Activated naive CD4-positive, alpha-beta T cell treated with Interleukin-2 at 50 U/mL for 16 hours (primary cell): ENCODE measurements around the gene KSR1.

Experiments used
- DNase-seq: peaks from one replicate; pipeline ENCODE4 v3.0.0-alpha.2; 2020

The KSR1 gene

DNA sequence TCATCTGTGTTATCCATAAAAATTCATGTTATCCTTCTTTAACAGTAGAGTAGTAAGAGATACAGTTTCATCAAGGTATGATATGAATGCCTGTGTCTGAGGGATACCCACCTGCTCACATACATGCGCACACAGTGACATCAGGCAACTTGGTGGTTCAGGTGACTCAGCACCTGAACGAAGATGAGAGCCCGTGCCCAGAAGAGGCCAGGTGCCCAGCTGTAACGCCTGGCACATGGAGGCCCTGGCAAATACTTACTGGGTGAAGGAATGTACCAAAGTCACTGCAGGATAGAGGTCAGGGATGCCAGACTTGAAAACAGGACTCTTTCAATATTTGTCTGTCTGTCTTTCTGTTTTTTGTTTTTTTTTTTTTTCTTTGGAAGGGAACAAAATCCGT is 102.1 kb downstream of the KSR1 start:
- no peak for DNase-seq

- DNase-seq, result no peak
These were observed 102.7 kb downstream of the KSR1 start for GRCh38 chr17:27558842-27559505.

GRCh38 chr17:27559506-27560481 is 103.5 kb downstream of the KSR1 start:
- DNase-seq, result no peak

DNA sequence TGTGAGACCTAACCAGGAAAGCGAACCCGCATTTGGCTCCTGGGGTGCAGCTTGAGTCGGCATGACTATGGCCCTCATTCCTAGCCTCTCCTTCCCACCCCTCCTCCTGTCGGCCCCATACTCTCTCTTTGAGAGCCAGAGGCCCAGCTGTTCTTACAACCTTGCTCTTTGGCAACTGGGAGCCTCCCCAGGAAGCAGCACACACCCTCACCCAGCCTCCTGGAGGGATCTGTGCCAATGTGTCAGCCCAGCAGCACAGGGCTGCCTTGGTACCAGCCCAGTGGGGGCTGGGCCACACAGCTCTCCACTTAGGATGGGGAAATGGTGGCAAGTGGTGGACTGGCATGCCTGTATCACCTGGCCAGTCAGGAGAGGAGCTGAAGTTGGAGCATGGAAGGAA is 104.4 kb downstream of the KSR1 start:
- no peak for DNase-seq

GRCh38 chr17:27562777-27563455 is 106.7 kb downstream of the KSR1 start:
- DNase-seq, result no peak

DNA sequence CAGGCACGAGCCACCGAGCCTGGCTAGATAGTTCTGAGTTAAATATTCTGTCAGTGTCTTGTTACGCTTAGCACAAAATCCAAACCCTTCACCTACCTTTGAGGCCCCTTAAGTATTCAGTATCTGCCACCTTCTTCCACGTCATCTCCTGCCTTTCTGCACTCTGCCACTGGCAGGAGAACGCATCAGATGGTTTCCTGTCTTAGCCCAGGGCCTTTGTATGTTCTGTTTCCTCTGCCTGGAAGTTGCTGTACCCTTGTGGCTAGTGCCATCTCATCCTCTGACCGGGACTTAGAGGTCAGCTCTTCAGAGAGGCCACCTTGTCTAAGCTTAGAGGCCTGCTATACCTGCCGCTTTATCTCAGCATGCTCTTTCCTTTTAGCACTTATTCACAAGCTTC is 107.3 kb downstream of the KSR1 start:
- DNase-seq, result no peak

DNA sequence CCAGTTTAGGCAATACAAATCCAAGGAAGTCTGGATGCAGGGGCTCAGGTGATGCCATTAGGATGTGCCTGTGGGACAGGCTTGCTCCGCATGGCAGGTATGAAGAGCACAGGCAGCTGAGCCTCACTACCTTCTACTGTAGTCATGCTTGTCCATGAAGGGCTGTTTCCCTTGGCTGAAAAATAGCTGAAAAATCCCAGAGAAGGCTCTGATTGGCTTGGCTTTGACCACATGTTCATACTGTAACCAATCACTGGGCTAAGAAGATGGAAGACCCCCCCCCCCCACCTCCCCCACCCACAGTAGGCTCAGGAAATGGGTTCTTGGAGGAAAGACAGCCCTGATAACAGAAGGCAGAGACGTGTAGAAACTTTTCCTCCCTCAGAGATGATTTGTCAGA is 108.2 kb downstream of the KSR1 start:
- DNase-seq, result no peak

GRCh38 chr17:27565874-27566670 is 109.8 kb downstream of the KSR1 start:
- DNase-seq, result peak; percentile 49

GRCh38 chr17:27566671-27567562 is 110.7 kb downstream of the KSR1 start:
- DNase-seq, result no peak

GRCh38 chr17:27567563-27567859 is 111.3 kb downstream of the KSR1 start:
- no peak for DNase-seq

GRCh38 chr17:27568216-27568615 is 112.0 kb downstream of the KSR1 start:
- no peak for DNase-seq

GRCh38 chr17:27568811-27569210 is 112.6 kb downstream of the KSR1 start:
- DNase-seq, result no peak

- DNase-seq, result peak; percentile 68
These were observed 113.0 kb downstream of the KSR1 start for GRCh38 chr17:27569257-27569722.

DNA sequence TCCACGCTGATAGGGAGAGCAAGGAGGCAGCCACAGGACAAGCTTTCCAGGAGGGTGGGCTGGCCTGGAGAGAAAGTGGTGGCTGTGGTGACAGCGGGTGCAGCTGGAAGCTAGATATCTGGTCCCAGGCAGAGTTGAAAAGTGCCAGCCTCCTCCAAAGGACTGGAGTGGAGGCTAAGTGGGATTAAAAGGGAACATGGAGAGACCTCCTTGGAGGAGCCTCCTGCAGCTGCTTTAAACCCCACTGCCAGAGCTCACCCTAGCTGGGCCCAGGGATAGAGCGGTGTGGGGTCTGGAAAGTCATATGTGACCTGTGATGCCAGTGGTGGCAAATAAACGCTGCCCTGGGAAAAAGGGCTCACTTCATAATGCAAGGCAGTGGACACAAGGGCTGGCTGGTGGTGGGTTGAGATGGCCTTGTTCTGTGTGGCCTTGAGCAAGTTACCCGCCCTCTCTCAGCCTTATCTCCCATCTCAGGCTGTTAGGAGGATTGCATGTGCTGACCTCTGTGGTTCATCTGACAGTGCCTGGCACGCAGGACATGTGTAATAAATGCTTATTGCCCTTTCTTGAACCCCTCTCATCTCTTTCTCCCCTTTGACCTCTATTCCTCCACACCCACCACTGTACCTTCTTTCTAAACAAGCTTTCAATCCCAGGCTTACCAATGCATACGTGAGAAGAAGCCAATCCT is 113.8 kb downstream of the KSR1 start:
- no peak for DNase-seq

DNA sequence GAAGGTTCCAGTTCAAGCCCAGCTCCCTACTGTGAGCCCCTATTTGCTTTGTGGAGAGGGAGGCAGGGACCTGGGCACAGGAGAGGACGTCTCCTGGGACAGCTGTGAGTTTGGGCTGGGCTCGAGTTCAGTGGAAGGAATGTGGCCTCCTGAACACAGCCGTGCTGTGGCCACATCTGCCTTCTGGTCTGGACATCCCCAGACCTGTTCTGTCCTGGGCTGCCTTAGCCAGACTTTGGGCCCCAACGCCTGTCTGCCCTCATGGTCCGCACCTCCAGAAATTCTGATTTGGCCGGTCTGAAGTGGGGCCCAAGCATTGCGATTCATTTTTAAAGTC is 114.3 kb downstream of the KSR1 start:
- DNase-seq, result no peak

- no peak for DNase-seq
These were observed 115.5 kb downstream of the KSR1 start for GRCh38 chr17:27571563-27572352.

GRCh38 chr17:27572665-27573064 is 116.4 kb downstream of the KSR1 start:
- peak; percentile 65 for DNase-seq

- DNase-seq, result no peak
These were observed 117.3 kb downstream of the KSR1 start for GRCh38 chr17:27573548-27573947.

GRCh38 chr17:27573971-27574525 is 117.8 kb downstream of the KSR1 start:
- no peak for DNase-seq
